GM10266 (cell line): ENCODE data around the gene OR1D2.
"Not testable (repeated sequence)": the region's sequence is repeated elsewhere in the genome, so short reads cannot be mapped to it uniquely, and the experiment has no call there.

Experiments
- DNase-seq: peaks from one replicate; pipeline ENCODE4 v3.0.0; 2012; ENCODE audit errors: extremely low spot score
- TF ChIP-seq, protein P1 (sequence below): IDR thresholded peaks from 2 replicates; pipeline ENCODE4 v1.5.1; 2012; ENCODE audit warnings: mild to moderate bottlenecking, low read depth; ENCODE audit not compliant: control insufficient read depth, insufficient read depth; ENCODE audit errors: missing control alignments

The OR1D2 gene, protein sequence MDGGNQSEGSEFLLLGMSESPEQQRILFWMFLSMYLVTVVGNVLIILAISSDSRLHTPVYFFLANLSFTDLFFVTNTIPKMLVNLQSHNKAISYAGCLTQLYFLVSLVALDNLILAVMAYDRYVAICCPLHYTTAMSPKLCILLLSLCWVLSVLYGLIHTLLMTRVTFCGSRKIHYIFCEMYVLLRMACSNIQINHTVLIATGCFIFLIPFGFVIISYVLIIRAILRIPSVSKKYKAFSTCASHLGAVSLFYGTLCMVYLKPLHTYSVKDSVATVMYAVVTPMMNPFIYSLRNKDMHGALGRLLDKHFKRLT

DNA sequence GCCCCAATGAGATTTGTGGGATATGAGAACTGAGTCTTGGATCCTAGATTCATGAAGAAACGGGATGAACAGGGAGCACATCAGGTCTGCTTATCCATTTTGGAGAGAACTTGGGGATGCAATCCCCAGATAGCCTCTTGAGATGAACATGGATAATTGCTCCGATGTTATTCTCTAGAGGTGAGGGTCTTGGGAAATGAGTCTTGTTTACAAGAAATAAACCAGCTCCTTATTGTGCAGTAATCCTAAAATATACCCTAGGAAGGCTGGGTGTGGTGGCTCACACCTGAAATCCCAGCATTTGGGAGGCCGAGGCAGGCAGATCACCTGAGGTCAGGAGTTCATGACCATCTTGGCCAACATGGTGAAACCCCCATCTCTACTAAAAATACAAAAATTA is at the start of gene OR1D2:
TSS of gene OR1D2 (minus strand) at position 101 of the 400 bp plus-strand sequence. CDS start 11,426 bp downstream, outside the sequence.
- no peak for DNase-seq
- TF ChIP-seq, protein P1, sequence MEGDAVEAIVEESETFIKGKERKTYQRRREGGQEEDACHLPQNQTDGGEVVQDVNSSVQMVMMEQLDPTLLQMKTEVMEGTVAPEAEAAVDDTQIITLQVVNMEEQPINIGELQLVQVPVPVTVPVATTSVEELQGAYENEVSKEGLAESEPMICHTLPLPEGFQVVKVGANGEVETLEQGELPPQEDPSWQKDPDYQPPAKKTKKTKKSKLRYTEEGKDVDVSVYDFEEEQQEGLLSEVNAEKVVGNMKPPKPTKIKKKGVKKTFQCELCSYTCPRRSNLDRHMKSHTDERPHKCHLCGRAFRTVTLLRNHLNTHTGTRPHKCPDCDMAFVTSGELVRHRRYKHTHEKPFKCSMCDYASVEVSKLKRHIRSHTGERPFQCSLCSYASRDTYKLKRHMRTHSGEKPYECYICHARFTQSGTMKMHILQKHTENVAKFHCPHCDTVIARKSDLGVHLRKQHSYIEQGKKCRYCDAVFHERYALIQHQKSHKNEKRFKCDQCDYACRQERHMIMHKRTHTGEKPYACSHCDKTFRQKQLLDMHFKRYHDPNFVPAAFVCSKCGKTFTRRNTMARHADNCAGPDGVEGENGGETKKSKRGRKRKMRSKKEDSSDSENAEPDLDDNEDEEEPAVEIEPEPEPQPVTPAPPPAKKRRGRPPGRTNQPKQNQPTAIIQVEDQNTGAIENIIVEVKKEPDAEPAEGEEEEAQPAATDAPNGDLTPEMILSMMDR, result no peak

DNA sequence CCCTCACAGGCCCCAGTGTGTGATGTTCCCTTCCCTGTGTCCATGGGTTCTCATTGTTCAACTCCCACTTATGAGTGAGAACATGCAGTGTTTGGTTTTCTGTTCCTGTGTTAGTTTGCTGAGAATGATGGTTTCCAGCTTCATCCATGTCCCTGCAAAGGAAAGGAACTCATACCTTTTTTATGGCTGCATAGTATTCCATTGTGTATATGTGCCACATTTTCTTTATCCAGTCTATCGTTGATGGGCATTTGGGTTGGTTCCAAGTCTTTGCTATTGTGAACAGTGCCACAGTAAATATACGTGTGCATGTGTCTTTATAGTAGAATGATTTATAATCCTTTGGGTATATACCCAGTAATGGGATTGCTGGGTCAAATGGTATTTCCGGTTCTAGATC is 33.3 kb upstream of the OR1D2 start:
- not testable (repeated sequence) for DNase-seq

DNA sequence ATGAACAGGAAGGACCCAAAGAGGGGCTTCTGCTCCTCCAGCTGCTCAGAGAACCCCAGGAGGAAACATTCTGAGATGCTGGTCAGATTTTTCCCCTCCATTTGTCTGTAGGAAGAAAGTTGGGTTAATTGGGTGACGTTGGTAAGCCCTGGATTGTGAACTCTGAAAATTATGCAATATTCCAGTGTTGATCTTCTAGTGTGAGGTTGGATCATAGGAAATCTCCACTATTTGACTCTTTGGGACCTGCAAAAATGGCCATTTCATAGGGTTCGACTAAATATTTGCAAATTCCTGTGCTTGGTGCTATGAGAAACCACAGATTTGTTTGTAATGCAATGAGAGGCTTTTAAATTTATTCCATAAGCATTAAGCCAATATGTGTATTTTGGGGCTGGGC is 23.2 kb upstream of the OR1D2 start, which contains the start of gene OR1G1:
TSS of gene OR1G1 (minus strand) at position 101 of the 400 bp plus-strand sequence. CDS start at position 101, 0 bp downstream.
- TF ChIP-seq, protein P1, result no peak
- DNase-seq, result no peak

DNA sequence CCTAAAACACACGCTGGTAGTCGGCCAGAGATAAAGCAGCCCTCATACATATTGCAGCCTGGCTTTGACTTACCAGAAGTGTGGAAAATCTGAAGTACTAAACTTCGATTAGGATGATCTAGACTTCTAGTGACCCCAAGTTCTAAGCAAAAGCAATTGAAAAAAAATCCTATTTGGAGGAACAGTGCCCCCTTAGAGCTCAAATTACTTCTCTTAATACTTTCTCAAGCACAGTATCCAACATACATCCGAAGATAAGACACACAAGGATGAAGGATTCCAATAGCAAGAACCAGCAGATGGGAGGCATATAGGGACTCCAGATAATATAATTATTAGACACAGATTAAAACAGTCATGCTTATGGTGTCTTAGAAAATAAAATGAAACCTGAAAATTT is 30.4 kb downstream of the OR1D2 start:
- DNase-seq, result not testable (repeated sequence)

DNA sequence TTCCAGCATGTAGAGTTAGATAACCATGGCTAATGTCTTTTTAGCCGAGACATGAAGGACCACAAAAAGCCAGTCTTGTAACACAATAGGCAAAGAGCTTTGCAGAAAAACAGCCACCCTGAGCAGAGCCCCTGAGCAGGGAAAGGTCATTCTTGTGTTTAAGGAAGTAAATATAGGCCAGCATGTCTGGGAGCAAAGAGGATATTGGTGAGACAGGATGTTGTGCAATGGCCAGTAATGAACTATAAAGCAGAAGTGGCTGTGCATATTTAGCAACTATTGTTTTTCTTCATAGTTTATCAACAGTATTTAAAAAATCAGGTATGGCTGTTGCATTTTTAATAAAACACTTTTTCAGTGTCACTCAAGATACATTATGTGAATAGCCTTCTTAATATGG is 39.0 kb downstream of the OR1D2 start:
- DNase-seq, result not testable (repeated sequence)

DNA sequence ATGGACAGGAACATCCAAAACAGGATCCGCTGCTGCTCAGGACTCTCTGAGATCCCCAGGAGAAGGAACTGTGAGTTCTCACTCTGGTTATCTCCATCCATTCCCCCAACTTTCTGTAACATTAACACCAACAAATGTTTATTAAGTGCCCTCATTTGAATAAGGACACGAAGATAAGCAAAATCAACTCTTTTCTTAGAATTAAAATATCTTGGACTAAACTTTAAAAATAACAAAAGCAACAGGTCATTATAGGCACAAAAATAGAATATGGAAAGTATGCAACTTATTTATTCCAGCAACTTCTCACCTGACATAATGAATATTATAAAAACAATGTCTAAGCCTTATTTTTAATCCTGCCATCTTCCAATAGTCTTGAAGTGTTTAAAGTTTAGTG is 40.7 kb downstream of the OR1D2 start, which contains the start of gene OR1D5:
TSS of gene OR1D5 (minus strand) at position 101 of the 400 bp plus-strand sequence. CDS start at position 101, 0 bp downstream.
- DNase-seq, result not testable (repeated sequence)

DNA sequence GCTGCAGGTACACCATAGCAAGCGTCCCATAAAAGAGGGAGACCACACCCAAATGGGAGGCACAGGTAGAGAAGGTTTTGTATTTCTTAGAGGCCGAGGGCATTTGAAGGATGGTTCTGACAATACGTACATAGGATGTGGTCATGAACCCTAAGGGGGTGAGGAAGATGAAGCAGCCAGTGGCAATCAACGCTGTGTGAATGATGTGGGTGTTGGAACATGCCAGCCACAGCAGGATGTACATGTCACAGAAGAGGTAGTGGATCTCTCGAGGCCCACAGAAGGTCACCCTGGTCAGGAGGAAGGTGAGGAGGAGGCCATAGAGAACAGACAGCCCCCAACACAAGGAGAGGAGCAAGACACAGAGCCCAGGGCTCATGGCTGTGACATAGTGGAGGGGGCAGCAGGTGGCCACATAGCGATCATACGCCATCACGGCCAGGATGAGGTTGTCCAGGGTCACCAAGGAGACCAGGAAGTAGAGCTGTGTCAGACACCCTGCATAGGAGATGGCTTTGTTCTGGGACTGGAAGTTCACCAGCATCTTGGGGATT is 41.3 kb downstream of the OR1D2 start:
- not testable (repeated sequence) for DNase-seq

DNA sequence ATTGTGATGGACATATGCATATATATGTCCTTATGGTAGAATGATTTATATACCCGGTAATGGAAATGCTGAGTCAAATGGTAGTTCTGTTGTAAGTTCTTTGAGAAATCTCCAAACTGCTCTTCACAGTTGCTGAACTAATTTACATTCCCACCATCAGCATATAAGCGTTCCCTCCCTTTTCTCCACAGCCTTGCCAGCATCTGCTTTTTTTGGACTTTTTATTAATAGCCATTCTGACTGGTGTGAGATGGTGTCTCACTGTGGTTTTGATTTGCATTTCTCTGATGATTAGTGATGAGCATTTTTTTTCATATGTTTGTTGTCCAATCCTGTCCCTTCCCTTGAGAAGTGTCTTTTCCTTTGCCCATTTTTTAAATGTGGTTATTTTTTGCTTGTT is 49.4 kb downstream of the OR1D2 start:
- DNase-seq, result not testable (repeated sequence)

DNA sequence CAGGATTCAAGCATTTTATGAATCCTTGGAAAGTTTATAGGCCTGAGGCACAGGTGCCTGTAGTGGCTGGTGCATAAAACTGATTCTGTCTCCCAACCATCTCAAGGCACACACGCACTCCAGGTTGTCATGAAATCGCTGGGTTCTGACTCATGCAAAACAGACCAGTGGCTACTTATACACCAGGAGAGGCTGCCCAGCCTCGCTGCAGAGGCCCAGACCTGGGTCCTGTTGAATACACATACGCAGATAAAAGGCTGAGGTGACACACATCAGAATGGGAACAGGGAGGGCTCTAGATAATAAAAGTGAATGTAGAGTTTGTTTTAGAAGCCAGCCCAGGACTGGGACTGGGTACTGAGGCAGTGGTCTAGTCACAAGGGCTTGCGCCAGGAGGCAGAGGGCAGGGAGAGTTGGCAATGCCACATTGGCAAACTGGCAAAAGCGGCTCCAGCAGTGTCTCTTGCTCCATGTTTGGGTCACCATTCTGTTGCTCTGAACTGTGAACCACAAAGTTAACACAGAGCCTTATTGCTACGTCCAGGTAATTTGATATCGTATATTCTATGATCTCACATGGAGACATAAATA is 54.4 kb downstream of the OR1D2 start:
- TF ChIP-seq, protein P1, result no peak
- DNase-seq, result no peak

DNA sequence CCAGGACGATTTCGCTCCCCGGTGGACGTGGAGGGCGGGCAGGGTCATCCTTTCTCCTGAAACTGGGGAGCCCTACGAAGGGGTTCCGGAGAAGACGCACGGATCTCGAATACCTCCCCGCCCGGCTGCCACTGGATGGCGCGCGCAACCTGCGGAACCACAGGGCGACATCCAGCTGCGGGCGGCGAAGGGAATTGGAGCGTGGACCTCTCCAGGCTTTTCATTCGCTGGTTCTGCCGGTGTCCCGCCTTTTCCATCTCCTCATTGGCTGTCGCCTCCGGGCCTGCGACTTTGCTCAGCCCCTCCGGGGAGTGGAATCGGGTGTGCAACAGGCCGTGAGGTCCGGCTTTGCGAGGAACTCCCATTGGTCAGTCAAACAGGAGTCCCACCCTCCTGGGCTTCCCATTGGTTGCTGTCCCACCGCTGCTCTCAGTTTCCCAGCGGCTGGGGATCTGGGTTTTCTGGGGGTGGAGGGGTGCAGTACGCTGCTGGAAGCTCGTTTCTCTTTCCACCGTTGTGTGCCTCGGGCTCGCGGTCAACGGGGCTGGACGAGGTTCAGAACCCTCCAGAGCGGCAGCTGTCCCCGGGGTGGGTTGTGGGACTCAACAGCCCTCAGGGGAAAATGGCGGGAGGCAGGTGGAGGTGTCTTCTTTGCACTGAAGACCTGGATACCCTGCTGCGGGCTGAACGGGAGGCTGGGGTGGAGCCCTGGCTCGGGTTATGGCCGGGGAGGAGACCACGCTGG is 55.3 kb downstream of the OR1D2 start:
- DNase-seq, result peak; percentile 69
- TF ChIP-seq, protein P1, result peak; percentile 74
